Ascending aorta (tissue), 2 donors: Measurements from ENCODE around the gene CLEC6A. TPM values are rescaled to one million over a fixed set of nuclear protein-coding genes. Genes with fewer than 3 reads are reported as not detected.

Experiments used
- DNase-seq, 2 donors: peaks; one replicate each; pipeline ENCODE4 v3.0.0-alpha.2; 2019; ENCODE audit warnings: low spot score in 2 of 2
- H3K27ac ChIP-seq, 2 donors: fragments of 200-600 bp; sonication (generic); one replicate each; pipeline ENCODE4 v1.5.1; 2016 to 2017; ENCODE audit warnings: mild to moderate bottlenecking in 1 of 2
- H3K27me3 ChIP-seq: fragments of 200-600 bp; sonication (generic); one replicate; pipeline ENCODE4 v1.5.1; 2017
- H3K36me3 ChIP-seq, 2 donors: fragments of 200-600 bp; sonication (generic); one replicate each; pipeline ENCODE4 v1.5.1; 2016
- H3K4me1 ChIP-seq, 2 donors: fragments of 200-600 bp; sonication (generic); one replicate each; pipeline ENCODE4 v1.5.1; 2016 to 2017; ENCODE audit warnings: mild to moderate bottlenecking in 1 of 2
- H3K4me3 ChIP-seq, 2 donors: fragments of 200-600 bp; sonication (generic); one replicate each; pipeline ENCODE4 v1.5.1; 2016 to 2017; ENCODE audit warnings: mild to moderate bottlenecking in 1 of 2
- H3K9me3 ChIP-seq, 2 donors: fragments of 200-600 bp; sonication (generic); one replicate each; pipeline ENCODE4 v1.5.1; 2016
- CTCF ChIP-seq, 3 experiments: fragments of 200-600 bp in 2 of 3; fragments of 450-650 bp in 1 of 3; sonication (generic) in 2 of 3; IDR thresholded peaks; one replicate each; pipeline ENCODE4 v1.5.1; 2016 to 2019; ENCODE audit warnings: antibody characterized with exemption in 3 of 3, mild to moderate bottlenecking in 1 of 3, moderate library complexity in 1 of 3
- intact Hi-C: fragments of 100-400 bp; cut with DNase I; formaldehyde crosslinking; loops from one replicate; pipeline ENCODE4 v1.15.1; 2023
- total RNA-seq: library from RNA; depleted of rRNA; stranded (reverse); fragments of >200 nt; gene quantifications from one replicate; pipeline ENCODE4 v1.1.0, GENCODE V29; 2016

CLEC6A gene
- total RNA-seq, 1 donor from 2014 or later: not detected

GRCh38 chr12:8449355-8449859, 6.4 kb upstream of the CLEC6A start:
- intact Hi-C loops: no loop called here
- H3K27me3 ChIP-seq: no peaks in the 10 kb centered on the region

GRCh38 chr12:8452036-8452435, 3.7 kb upstream of the CLEC6A start:
- H3K4me3 ChIP-seq: no peak overlapping the region
- intact Hi-C loops: no loop called here
- H3K36me3 ChIP-seq: no peaks in the 10 kb centered on the region
- no peak for DNase-seq
- TF ChIP-seq CTCF (IDR thresholded peaks at IDR 0.05): no peak
- no peaks in the 10 kb centered on the region for H3K27me3 ChIP-seq
- no peaks in the 10 kb centered on the region for H3K9me3 ChIP-seq
- no peaks in the 10 kb centered on the region for H3K4me1 ChIP-seq
- no peak overlapping the region for H3K27ac ChIP-seq

More at GRCh38 chr12:8449355-8449859, 6.4 kb upstream of the CLEC6A start:
- no peak overlapping the region for H3K27ac ChIP-seq
- H3K36me3 ChIP-seq: no peaks in the 10 kb centered on the region
- H3K4me3 ChIP-seq: no peak overlapping the region
- DNase-seq: no peak
- no peaks in the 10 kb centered on the region for H3K4me1 ChIP-seq
- TF ChIP-seq CTCF (IDR thresholded peaks at IDR 0.05): no peak
- H3K9me3 ChIP-seq: no peaks in the 10 kb centered on the region

GRCh38 chr12:8453021-8453513, 2.7 kb upstream of the CLEC6A start:
- H3K27me3 ChIP-seq: no peaks in the 10 kb centered on the region
- no peak overlapping the region for H3K4me3 ChIP-seq
- intact Hi-C loops: no loop called here
- H3K27ac ChIP-seq: no peak overlapping the region
- H3K36me3 ChIP-seq: no peaks in the 10 kb centered on the region
- H3K9me3 ChIP-seq: no peaks in the 10 kb centered on the region
- no peak for DNase-seq
- H3K4me1 ChIP-seq: no peaks in the 10 kb centered on the region
- no peak for TF ChIP-seq CTCF (IDR thresholded peaks at IDR 0.05)

GRCh38 chr12:8453796-8454195, 2.0 kb upstream of the CLEC6A start:
- H3K36me3 ChIP-seq: no peaks in the 10 kb centered on the region
- H3K4me1 ChIP-seq: no peaks in the 10 kb centered on the region
- TF ChIP-seq CTCF (IDR thresholded peaks at IDR 0.05): no peak
- DNase-seq: no peak
- no peak overlapping the region for H3K4me3 ChIP-seq
- H3K27ac ChIP-seq: no peak overlapping the region
- H3K27me3 ChIP-seq: no peaks in the 10 kb centered on the region
- H3K9me3 ChIP-seq: no peaks in the 10 kb centered on the region
- intact Hi-C loops: no loop called here

- Histone ChIP-seq H3K9me3 (no peaks in the 10 kb centered on the region), H3K27me3 (no peaks in the 10 kb centered on the region), H3K4me3 (no peak overlapping the region), H3K4me1 (no peaks in the 10 kb centered on the region), H3K36me3 (no peaks in the 10 kb centered on the region), H3K27ac (no peak overlapping the region)
- no peak for TF ChIP-seq CTCF (IDR thresholded peaks at IDR 0.05)
- intact Hi-C loops: no loop called here
- no peak for DNase-seq
Observed at GRCh38 chr12:8455271-8455670, 491 bp upstream of the CLEC6A start.

GRCh38 chr12:8461426-8461825, 5.7 kb downstream of the CLEC6A start:
- intact Hi-C loops: no loop called here
- no peak for TF ChIP-seq CTCF (IDR thresholded peaks at IDR 0.05)
- Histone ChIP-seq H3K4me1 (no peaks in the 10 kb centered on the region), H3K36me3 (no peaks in the 10 kb centered on the region), H3K9me3 (no peaks in the 10 kb centered on the region), H3K27ac (no peak overlapping the region), H3K27me3 (no peaks in the 10 kb centered on the region), H3K4me3 (no peak overlapping the region)
- no peak for DNase-seq
